ENCODE results near the gene C3orf33.
A peak's percentile ranks its signal among the peaks of the same experiment; 100 is the strongest.

C3orf33 gene

DNA sequence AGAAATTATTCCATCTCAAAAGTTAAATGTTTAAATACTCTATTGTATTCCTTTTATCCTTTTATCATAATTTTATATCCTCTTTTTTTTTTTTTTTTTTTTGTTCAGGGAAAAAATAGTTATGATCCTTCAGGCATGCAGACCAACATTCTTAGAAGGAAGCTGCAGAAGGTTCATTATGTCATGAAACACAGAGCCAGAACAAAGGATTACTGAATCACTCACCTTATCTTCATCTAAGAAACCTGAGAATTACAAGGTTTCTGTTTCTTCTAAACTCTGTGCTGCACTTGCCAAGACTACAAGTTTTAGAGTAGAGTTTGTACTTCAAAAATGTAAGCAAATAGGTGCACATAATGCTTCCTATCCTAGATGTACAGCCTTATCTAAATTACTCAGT lies 64.5 kb downstream of the C3orf33 start:
- TF ChIP-seq CTCF (conservative IDR thresholded peaks at IDR 0.05; ENCODE audit: low read length) = no peak
- no peak for DNase-seq (ENCODE audit: low read depth)

GRCh38 chr3:155741101-155741500 lies 65.0 kb downstream of the C3orf33 start:
- DNase-seq (ENCODE audit: low read depth) = no peak
- no peak for TF ChIP-seq CTCF (conservative IDR thresholded peaks at IDR 0.05; ENCODE audit: low read length)
- H3K4me3 ChIP-seq (ENCODE audit: low read length) = no peak overlapping the region

More for the DNA sequence above, 64.5 kb downstream of the C3orf33 start:
- H3K4me3 ChIP-seq (ENCODE audit: low read length) = no peak overlapping the region

GRCh38 chr3:155739154-155739553 lies 66.9 kb downstream of the C3orf33 start:
- H3K4me3 ChIP-seq (ENCODE audit: low read length) = no peak overlapping the region
- peak; percentile 21 for DNase-seq (ENCODE audit: low read depth)
- TF ChIP-seq CTCF (conservative IDR thresholded peaks at IDR 0.05; ENCODE audit: low read length) = no peak

DNA sequence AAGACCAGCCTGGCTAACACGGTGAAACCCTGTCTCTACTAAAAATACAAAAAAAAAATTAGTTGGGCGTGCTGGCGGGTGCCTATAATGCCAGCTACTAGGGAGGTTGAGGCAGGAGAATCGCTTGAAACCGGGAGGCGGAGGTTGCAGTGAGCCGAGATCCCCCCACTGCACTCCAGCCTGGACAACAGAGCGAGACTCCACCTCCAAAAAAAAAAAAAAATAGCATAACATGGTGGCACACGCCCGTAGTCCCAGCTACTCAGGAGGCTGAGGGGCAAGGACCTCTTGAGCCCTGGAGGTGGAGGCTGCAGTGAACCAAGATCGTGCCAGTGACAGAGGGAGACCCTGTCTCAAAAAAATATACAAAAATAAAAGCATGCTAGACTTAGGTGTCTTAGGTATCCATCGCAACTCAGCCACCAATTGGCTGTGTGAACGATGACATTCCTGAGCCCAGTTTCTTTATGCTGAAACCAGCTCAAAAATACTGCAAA lies 67.5 kb downstream of the C3orf33 start:
- H3K4me3 ChIP-seq (ENCODE audit: low read length) = no peak overlapping the region
- TF ChIP-seq CTCF (conservative IDR thresholded peaks at IDR 0.05; ENCODE audit: low read length) = no peak
- no peak for DNase-seq (ENCODE audit: low read depth)

GRCh38 chr3:155737844-155738460 lies 68.1 kb downstream of the C3orf33 start:
- no peak for DNase-seq (ENCODE audit: low read depth)
- no peak overlapping the region for H3K4me3 ChIP-seq (ENCODE audit: low read length)
- TF ChIP-seq CTCF (conservative IDR thresholded peaks at IDR 0.05; ENCODE audit: low read length) = no peak

DNA sequence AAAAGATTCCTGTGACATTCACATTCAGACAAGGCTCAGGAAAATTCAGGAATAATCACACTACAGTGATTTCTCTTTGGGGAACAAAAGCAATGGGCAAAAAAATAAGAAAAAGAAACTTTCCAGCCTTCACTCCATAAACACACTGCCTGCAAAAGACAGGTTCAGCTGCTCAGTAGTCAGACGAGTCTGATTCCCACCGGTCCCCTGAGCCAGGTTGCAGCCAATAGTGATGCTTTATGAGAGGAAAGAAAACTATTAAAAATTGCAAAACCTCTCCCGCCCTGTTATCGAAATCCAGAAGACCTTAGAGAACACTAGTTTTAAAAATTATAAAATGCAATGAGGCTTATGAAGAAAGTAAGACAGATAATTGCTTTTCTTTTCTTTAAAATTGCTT lies 69.7 kb downstream of the C3orf33 start:
- no peak overlapping the region for H3K4me3 ChIP-seq (ENCODE audit: low read length)
- no peak for TF ChIP-seq CTCF (conservative IDR thresholded peaks at IDR 0.05; ENCODE audit: low read length)
- no peak for DNase-seq (ENCODE audit: low read depth)

GRCh38 chr3:155730843-155731242 lies 75.2 kb downstream of the C3orf33 start:
- TF ChIP-seq CTCF (conservative IDR thresholded peaks at IDR 0.05; ENCODE audit: low read length) = no peak
- DNase-seq (ENCODE audit: low read depth) = no peak
- no peak overlapping the region for H3K4me3 ChIP-seq (ENCODE audit: low read length)

Measured in AG10803 (cell line).